Lower leg skin (tissue), 4 donors: ENCODE data around the gene SNX5. TPM values are rescaled to one million over a fixed set of nuclear protein-coding genes. Genes with fewer than 3 reads are reported as not detected.

Experiments used
- DNase-seq, 2 donors: peaks; one replicate each; pipeline ENCODE4 v3.0.0-alpha.2; 2019; ENCODE audit warnings: low spot score in 2 of 2
- H3K4me3 ChIP-seq: fragments of 200-600 bp; sonication (generic); 2 replicates; pipeline ENCODE4 v1.5.1; 2017; ENCODE audit warnings: mild to moderate bottlenecking, low read depth; ENCODE audit not compliant: poor library complexity, severe bottlenecking
- POLR2A ChIP-seq, 2 donors: fragments of 450-650 bp; IDR thresholded peaks; one replicate each; pipeline ENCODE4 v1.6.1; 2016 to 2017; ENCODE audit warnings: antibody characterized with exemption in 2 of 2, mild to moderate bottlenecking in 1 of 2, moderate library complexity in 1 of 2
- WGBS, 2 donors: methylation state at CpG; one replicate each; pipeline ENCODE4 v1.1.5; 2018; 5-methylcytosine and 5-hydroxymethylcytosine counted together
- intact Hi-C: fragments of 100-400 bp; cut with DNase I; formaldehyde crosslinking; loops from one replicate; pipeline ENCODE4 v1.15.0; 2023; ENCODE audit warnings: low total_unique reads
- total RNA-seq, 4 donors: library from RNA; depleted of rRNA; stranded (reverse); fragments of >200 nt; gene quantifications; one replicate each; pipeline ENCODE4 v1.1.0, GENCODE V29; 2016
- TF ChIP-seq, protein P1 (sequence below), 3 donors: fragments of 450-650 bp; IDR thresholded peaks; one replicate each; pipeline ENCODE4 v1.5.1; 2016; ENCODE audit warnings: antibody characterized with exemption in 3 of 3, mild to moderate bottlenecking in 3 of 3, moderate library complexity in 2 of 3

SNX5 gene
- total RNA-seq, 4 donors from 2014 or later: 44.6 to 70.7 (median 66.0) TPM

DNA sequence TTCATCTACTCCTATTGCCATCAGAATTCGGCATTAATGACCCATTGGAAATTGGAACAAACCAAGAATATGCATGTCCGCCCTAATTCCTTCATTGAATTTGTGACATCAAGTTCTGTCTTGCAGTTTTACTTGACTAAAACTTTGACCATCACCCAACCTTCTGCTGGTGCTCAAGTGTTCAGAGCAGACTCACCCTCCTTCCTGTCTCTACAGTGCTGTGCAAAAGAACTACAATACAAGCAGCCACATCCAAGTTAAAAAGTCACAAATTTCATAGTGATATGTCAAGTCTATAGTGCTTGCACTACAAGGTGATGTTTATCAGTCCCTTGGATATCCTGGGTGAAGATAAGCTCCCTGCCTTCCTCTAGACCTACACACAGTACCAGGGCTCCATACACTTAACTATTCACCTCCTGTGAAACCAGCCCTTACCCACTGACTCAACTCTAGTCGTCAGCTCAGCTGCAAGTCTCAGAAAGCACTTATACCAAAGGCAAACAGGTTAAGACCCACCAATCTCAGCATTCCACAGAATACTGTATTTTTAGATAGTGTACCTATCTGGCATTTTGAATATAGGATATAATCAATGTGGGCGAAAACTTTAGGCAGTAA lies 23.6 kb downstream of the SNX5 start:
- 92 to 94% methylated on average over 4 of the region's 4 CpGs for WGBS, 2 donors
- H3K4me3 ChIP-seq: no peak overlapping the region
- intact Hi-C loops: no loop called here
- no peak for DNase-seq
- no peak for TF ChIP-seq POLR2A (IDR thresholded peaks at IDR 0.05)
- TF ChIP-seq, protein P1, sequence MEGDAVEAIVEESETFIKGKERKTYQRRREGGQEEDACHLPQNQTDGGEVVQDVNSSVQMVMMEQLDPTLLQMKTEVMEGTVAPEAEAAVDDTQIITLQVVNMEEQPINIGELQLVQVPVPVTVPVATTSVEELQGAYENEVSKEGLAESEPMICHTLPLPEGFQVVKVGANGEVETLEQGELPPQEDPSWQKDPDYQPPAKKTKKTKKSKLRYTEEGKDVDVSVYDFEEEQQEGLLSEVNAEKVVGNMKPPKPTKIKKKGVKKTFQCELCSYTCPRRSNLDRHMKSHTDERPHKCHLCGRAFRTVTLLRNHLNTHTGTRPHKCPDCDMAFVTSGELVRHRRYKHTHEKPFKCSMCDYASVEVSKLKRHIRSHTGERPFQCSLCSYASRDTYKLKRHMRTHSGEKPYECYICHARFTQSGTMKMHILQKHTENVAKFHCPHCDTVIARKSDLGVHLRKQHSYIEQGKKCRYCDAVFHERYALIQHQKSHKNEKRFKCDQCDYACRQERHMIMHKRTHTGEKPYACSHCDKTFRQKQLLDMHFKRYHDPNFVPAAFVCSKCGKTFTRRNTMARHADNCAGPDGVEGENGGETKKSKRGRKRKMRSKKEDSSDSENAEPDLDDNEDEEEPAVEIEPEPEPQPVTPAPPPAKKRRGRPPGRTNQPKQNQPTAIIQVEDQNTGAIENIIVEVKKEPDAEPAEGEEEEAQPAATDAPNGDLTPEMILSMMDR (IDR thresholded peaks at IDR 0.05): no peak

DNA sequence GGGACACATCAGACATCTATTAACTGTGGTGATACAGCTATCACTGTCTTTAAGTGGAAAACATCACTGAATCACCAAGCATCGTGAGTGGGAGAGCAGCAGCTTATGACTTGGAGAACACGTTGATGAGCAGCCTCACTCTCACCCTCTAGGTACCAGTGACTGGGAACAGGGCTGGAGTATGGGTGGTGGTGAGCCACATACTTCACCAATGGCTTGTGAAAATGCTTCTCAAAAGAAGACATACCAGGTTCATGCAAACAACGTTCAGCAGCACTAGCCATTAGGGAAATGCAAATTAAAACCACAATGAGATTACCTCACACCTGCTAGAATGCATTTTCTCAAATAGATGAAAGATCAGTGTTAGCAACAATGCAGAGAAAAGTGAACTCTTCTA lies 25.3 kb downstream of the SNX5 start:
- intact Hi-C loops: no loop called here
- DNase-seq: no peak
- H3K4me3 ChIP-seq: no peak overlapping the region
- TF ChIP-seq POLR2A (IDR thresholded peaks at IDR 0.05): no peak
- TF ChIP-seq, protein P1 (IDR thresholded peaks at IDR 0.05): no peak
- WGBS, 2 donors: 45 to 50% methylated on average over 3 of the region's 3 CpGs

DNA sequence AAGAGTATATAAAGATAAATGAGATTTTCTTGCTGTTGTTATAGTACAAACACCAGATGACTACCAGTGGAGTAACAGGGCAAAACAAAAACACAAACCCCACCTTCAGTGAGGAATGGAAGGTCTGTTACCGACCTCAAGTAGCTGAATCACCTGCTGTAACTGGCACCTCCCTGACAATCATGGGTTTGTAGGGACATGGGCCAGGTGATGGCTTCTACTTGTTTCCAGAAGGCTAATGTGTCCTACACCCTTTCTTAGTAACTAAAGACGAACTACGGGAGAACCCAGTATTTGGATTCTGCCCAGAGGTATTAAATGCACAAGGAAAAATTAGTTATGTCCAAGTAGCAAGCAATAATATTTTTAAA lies 26.8 kb downstream of the SNX5 start:
- 54 to 58% methylated on average over 3 of the region's 3 CpGs for WGBS, 2 donors
- TF ChIP-seq, protein P1 (IDR thresholded peaks at IDR 0.05): no peak
- TF ChIP-seq POLR2A (IDR thresholded peaks at IDR 0.05): no peak
- intact Hi-C loops: no loop called here
- DNase-seq: no peak
- H3K4me3 ChIP-seq: no peak overlapping the region

DNA sequence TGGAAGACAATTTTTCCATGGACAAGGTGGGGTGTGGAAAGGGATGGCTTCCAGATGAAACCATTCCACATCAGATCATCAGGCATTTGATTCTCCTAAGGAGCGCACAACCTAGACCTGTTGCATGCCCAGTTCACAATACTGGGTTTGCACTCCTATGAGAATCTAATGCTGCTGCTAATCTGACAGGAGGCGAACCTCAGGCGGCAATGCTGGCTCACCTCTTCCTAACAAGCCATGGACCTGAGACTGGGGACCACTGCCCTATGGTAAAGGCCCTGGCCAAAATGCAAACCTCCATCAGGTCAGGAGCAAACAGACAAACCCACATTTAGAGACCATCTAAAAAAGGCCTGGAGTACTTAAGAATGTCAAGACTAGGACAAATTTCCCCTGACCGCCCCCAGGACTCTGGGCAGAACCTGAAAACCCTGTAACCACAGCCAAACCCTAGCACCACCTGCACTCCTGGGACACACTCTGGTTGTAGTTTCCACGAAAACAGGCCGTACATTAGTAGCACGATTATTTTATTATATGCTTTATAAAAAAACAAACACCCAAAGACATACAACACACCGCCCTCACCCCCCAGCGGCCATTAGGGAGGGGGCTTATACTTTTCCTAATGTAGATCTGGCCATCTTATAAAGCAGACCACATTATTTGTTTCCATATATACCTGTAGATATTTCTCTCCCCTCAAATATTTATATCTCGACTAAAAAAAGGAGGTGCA lies 27.3 kb downstream of the SNX5 start:
- WGBS, 2 donors: 93 to 94% methylated on average over 10 of the region's 10 CpGs
- intact Hi-C loops: no loop called here

DNA sequence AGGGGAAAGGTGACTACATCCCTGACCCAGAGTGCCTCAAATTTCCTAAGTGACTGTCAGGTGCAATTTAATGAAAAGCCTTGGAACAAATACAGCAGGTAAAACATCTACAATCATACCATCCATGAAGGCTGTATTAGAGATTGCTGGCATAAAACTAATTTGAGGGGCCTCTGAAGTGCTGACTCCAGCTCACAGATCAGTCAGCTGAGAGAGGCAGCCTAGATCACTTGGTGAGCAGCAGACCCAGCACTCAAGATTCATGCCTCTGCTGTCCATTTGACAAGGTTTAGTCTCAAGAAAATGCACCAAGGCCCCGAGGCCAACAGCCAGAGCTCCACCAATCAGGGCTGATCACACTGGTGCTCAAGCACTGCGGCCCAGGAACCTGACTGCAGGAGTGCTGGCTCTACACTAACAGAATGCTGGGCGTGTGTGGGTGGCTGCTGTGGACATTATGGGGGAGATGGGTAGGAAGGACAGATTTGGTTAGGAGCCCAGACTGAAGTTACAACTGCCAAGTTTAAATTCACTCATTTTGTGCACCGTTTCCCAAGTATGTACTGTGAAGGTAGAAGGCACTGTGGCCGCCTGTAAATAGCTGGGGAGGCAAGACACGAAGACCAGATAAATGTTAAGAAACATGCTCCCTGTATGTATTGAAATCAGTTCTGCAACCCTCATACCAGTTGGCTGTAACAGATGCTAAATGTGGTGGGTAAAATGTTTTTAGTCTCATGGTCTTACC lies 28.2 kb downstream of the SNX5 start:
- WGBS, 2 donors: 56 to 58% methylated on average over 6 of the region's 6 CpGs
- no peak for DNase-seq

More for the DNA sequence above, 27.3 kb downstream of the SNX5 start:
- TF ChIP-seq POLR2A (IDR thresholded peaks at IDR 0.05): no peak
- TF ChIP-seq, protein P1 (IDR thresholded peaks at IDR 0.05): no peak
- H3K4me3 ChIP-seq: no peak overlapping the region
- no peak for DNase-seq

More for the DNA sequence above, 28.2 kb downstream of the SNX5 start:
- no peak overlapping the region for H3K4me3 ChIP-seq
- intact Hi-C loops: no loop called here
- TF ChIP-seq, protein P1 (IDR thresholded peaks at IDR 0.05): no peak
- no peak for TF ChIP-seq POLR2A (IDR thresholded peaks at IDR 0.05)
